D721Med (cell line): ENCODE measurements around the gene COL4A1.

Source experiments
- DNase-seq: peaks from one replicate; pipeline ENCODE4 v3.0.0; 2011; ENCODE audit warnings: low spot score; ENCODE audit not compliant: insufficient read length
- FAIRE-seq: peaks from 2 replicates; lab custom pipeline; 2011; peaks lifted over from hg19 to GRCh38; lab: Jason Lieb, UNC
- TF ChIP-seq, protein P1 (sequence below): IDR thresholded peaks from 2 replicates; pipeline ENCODE4 v1.5.1; 2012; ENCODE audit warnings: mild to moderate bottlenecking, control low read depth; ENCODE audit not compliant: insufficient read depth; ENCODE audit errors: missing control alignments

The COL4A1 gene

DNA sequence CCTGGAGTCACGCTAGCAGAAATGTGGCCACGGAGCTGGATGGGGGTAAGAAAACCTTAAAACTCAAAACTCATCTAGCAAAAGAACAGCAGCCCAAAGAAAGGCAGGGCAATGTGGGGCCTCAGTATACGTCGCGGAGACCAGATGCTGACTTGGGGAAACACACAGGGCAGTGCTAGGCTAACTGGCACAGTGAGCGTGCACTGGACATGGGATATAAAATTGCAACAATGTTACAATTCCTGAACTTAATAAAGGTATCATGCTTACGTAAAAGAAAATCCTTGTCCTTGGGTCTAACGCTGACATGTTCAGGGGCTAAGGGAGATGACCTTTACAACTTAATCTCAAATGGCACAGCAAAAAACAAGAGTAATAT is 40.5 kb downstream of the COL4A1 start:
- TF ChIP-seq, protein P1, sequence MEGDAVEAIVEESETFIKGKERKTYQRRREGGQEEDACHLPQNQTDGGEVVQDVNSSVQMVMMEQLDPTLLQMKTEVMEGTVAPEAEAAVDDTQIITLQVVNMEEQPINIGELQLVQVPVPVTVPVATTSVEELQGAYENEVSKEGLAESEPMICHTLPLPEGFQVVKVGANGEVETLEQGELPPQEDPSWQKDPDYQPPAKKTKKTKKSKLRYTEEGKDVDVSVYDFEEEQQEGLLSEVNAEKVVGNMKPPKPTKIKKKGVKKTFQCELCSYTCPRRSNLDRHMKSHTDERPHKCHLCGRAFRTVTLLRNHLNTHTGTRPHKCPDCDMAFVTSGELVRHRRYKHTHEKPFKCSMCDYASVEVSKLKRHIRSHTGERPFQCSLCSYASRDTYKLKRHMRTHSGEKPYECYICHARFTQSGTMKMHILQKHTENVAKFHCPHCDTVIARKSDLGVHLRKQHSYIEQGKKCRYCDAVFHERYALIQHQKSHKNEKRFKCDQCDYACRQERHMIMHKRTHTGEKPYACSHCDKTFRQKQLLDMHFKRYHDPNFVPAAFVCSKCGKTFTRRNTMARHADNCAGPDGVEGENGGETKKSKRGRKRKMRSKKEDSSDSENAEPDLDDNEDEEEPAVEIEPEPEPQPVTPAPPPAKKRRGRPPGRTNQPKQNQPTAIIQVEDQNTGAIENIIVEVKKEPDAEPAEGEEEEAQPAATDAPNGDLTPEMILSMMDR, result no peak
- FAIRE-seq (no peak), DNase-seq (no peak)

DNA sequence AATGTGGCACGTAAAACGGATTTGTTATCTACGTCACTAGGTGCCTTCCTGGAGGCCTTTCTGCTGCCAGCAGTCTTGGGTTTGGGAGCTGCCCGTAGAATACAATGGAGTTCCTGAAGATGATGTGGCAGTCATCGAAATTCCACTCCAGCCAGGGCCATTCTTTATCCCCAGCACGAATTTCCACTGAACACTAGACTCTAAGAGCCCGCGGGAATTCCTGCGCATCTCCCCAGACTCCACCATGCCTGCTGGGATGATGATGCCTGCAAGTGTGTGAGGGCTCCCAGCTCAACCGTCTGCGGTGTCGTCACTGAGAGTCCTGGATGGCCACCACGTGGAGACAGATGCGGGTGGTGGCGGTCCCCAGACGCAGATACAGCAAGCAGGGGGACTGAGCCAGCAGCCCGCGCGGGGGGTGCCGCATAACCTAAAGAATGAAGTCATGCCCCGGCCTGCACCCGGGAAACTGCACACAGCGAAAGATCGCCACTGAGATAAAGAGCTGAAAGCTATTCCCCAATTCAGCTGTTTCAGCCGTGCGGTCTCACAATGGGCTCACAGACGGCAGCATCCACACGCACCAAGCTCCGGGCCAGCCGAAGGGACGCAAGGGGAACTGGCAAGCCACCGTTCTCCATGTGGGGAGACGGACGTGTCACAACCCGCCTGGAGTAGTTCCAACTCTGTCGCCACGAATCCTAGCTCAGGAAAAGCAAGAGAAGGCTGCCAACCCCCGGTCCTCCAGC is 41.1 kb downstream of the COL4A1 start:
- FAIRE-seq (no peak), DNase-seq (no peak)
- TF ChIP-seq, protein P1, result no peak

DNA sequence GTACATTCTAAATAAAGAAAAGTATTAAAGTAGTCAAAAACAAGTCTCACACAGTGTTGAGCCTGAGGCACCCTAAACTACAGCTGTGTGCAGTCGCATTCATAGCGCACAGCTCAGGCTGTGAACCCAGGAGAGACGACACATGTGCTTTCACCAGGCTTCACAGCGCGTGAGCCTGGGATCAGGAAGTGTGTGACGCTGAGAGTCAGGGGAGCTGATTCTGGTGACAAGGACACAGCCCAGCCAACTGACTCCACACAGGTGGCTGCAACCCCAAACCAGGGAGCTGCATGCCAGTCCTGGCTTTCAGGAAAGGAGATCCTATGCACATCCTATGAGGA is 41.6 kb downstream of the COL4A1 start:
- no peak for FAIRE-seq
- TF ChIP-seq, protein P1, result no peak
- no peak for DNase-seq

DNA sequence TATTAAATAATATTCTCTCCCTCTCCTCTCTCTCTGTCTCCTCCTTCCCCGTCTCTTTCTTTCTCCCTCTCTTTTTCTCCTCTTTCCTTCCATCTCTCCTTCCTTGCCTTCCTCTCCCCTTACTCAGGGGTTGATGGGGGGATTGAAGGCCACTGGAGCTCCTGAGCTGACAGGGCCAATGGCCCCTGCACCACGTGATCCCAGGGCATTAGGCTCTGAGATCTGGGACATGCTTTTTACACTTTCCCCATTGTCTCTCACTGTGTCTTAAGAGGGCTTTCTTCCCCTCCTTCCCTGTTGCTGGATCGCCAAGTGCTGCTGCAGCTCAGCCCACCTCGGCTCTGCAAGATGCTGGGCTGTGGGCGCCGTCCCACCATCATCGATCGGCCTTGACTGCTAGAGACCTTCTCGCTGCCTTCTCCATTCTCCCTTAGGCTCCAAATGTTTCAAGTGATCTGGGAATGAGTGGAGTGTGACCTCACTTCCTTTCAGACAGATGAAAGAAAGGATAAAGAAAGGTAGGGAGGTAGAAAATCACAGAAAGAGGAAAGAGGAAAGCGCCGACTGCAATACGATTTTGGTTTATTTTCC is 42.2 kb downstream of the COL4A1 start:
- no peak for DNase-seq
- FAIRE-seq, result no peak
- TF ChIP-seq, protein P1, result no peak

DNA sequence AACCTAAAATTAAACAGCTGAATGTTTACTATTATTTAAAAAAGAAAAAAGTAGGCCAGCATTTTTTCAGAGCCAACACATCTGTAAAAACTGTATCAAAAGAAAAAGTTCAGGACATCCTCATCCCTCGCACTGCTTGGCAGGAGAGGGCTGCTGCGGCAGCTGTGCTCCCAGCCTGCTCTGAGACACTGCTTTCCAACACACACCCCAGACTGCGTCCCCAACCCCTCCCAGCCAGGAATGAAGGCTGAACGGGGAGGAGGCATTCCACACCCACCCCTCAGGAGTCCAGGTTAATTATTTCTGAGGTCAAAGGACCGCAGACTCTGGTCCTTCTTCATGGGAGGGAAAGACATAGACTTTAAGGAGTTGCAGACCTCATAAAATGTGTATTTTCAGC is 43.1 kb downstream of the COL4A1 start:
- FAIRE-seq (no peak), DNase-seq (no peak)
- TF ChIP-seq, protein P1, result no peak

DNA sequence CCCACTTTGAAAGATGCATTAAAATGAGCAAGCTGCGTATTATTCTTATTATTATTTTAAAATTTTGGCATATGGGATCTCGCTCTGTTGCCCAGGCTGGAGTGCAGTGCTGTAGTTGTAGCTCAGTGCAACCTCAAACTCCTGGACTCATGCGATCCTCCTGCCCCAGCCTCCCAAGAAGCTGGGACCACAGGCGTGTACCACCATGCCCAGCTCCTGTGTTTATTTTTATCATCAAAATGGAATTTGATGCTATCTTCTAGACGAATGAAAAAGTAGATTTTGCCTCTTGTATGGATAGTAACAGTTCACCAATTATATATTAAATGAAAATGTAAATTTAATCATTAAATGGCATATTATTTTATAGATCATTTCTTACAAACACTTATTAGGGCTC is 43.6 kb downstream of the COL4A1 start:
- TF ChIP-seq, protein P1, result no peak
- FAIRE-seq (no peak), DNase-seq (no peak)
